HepG2 (cell line): ENCODE results near the gene ECSIT. TPM values are rescaled to one million over a fixed set of nuclear protein-coding genes. Genes with fewer than 3 reads are reported as not detected.
A peak's percentile ranks its signal among the peaks of the same experiment; 100 is the strongest.

ENCODE experiments used
- ATAC-seq: fragments of 200-7000 bp; cut with Tn5 transposase; 3 replicates; pipeline ENCODE4 v1.9.1; 2020; ENCODE audit warnings: mild to moderate bottlenecking, moderate library complexity
- BruUV-seq: library from RNA; stranded (reverse); fragments of 400-500 nt; replicated peaks from 2 replicates; lab custom pipeline; 2021; lab: Mats Ljungman, UMichigan
- CTCF ChIA-PET: fragments of 300-600 bp; formaldehyde crosslinking; extraction: SDS; loops from one replicate; lab custom pipeline; 2021; ENCODE audit warnings: low total read pairs, inconsistent platforms, low intra/inter-chr PET ratio; lab: Yijun Ruan, JAX
- POLR2A ChIA-PET: fragments of 350-600 bp; sonication (Branson Sonifier 250); formaldehyde crosslinking; loops from one replicate; lab custom pipeline; 2020; ENCODE audit warnings: antibody characterized with exemption, inconsistent platforms; lab: Yijun Ruan, JAX
- DNase-seq: peaks from one replicate; pipeline ENCODE4 v3.0.0-alpha.2; 2015; ENCODE audit warnings: low spot score
- FAIRE-seq: peaks from 3 replicates; lab custom pipeline; 2011; peaks lifted over from hg19 to GRCh38; lab: Jason Lieb, UNC
- H2AFZ ChIP-seq: one replicate; pipeline ENCODE4 v1.6.1; 2011; ENCODE audit warnings: low read length, inconsistent platforms
- H3K27ac ChIP-seq: fragments of 300-600 bp; 3 replicates; pipeline ENCODE4 v1.8.0; 2011; ENCODE audit warnings: mixed run types, mild to moderate bottlenecking, mixed read lengths, low read length, inconsistent platforms; ENCODE audit not compliant: insufficient read depth; ENCODE audit errors: extremely low read length
- H3K27me3 ChIP-seq, 2 experiments: fragments of 200-600 bp in 1 of 2; 2 replicates in 1 of 2; 3 replicates in 1 of 2; pipeline versions ENCODE4 v1.6.0 to v1.8.0; 2011; ENCODE audit warnings: low read length in 2 of 2, mild to moderate bottlenecking in 2 of 2, moderate library complexity in 2 of 2, inconsistent platforms in 1 of 2; ENCODE audit not compliant: insufficient read depth in 2 of 2, control insufficient read depth in 1 of 2
- H3K36me3 ChIP-seq, 2 experiments: fragments of 200-600 bp in 1 of 2; replicated peaks in 1 of 2; 2 replicates in 1 of 2; 3 replicates in 1 of 2; pipeline versions ENCODE4 v1.5.1 to v1.8.0; 2011; ENCODE audit warnings: low read length in 2 of 2, inconsistent platforms in 1 of 2; ENCODE audit not compliant: insufficient read depth in 2 of 2, control insufficient read depth in 1 of 2
- H3K4me1 ChIP-seq: 2 replicates; pipeline ENCODE4 v1.5.1; 2012; ENCODE audit warnings: low read length, inconsistent platforms; ENCODE audit not compliant: insufficient read depth
- H3K4me2 ChIP-seq: 2 replicates; pipeline ENCODE4 v1.6.0; 2011; ENCODE audit warnings: low read depth, low read length, inconsistent platforms
- H3K4me3 ChIP-seq, 3 experiments: fragments of 200-600 bp in 1 of 3; sonication (generic), shearing (Covaris generic) in 1 of 3; replicated peaks in 1 of 3; 2 replicates each; pipeline ENCODE4 v1.5.1; 2011 to 2016; ENCODE audit warnings: low read length in 3 of 3, inconsistent platforms in 2 of 3, low read depth in 2 of 3, mild to moderate bottlenecking in 2 of 3, control low read depth in 1 of 3, mixed read lengths in 1 of 3; ENCODE audit not compliant: insufficient read depth in 1 of 3
- H3K79me2 ChIP-seq: one replicate; pipeline ENCODE4 v1.6.1; 2011; ENCODE audit warnings: low read length, inconsistent platforms; ENCODE audit not compliant: insufficient read depth
- H3K9ac ChIP-seq: 2 replicates; pipeline ENCODE4 v1.6.0; 2011; ENCODE audit warnings: mild to moderate bottlenecking, low read depth, low read length, inconsistent platforms; ENCODE audit not compliant: insufficient read depth
- H3K9me3 ChIP-seq: 2 replicates; pipeline ENCODE4 v1.5.1; 2012; ENCODE audit warnings: mild to moderate bottlenecking, low read length
- H4K20me1 ChIP-seq: 2 replicates; pipeline ENCODE4 v1.6.0; 2011; ENCODE audit warnings: inconsistent platforms, mild to moderate bottlenecking, low read length, moderate library complexity; ENCODE audit not compliant: insufficient read depth
- MYC ChIP-seq: sonication (generic); formaldehyde crosslinking; IDR thresholded peaks from 2 replicates; pipeline ENCODE4 v1.9.0; 2021; ENCODE audit warnings: missing genetic modification reagents, borderline replicate concordance
- SALL1 ChIP-seq: sonication (generic); formaldehyde crosslinking; IDR thresholded peaks from 2 replicates; pipeline ENCODE4 v1.8.0; 2022; ENCODE audit warnings: mild to moderate bottlenecking, missing genetic modification reagents
- ZNF354B ChIP-seq: sonication (generic); formaldehyde crosslinking; IDR thresholded peaks from 2 replicates; pipeline ENCODE4 v1.8.0; 2022; ENCODE audit warnings: mild to moderate bottlenecking, missing genetic modification reagents
- ZNF616 ChIP-seq: sonication (generic); formaldehyde crosslinking; IDR thresholded peaks from 2 replicates; pipeline ENCODE4 v1.5.0; 2020; ENCODE audit warnings: low read depth, mild to moderate bottlenecking, missing genetic modification reagents
- WGBS: methylation state at CpG from one replicate; pipeline ENCODE4 v1.1.6; 2017; ENCODE audit warnings: low lambda C conversion rate; 5-methylcytosine and 5-hydroxymethylcytosine counted together
- in situ Hi-C: cut with HindIII; loops from 2 replicates; pipeline ENCODE4 v1.10.0; 2017; ENCODE audit warnings: low pct_unique_long_range_greater_than_20kb; ENCODE audit not compliant: extremely low pct_ligation_motif_present
- intact Hi-C: fragments of 100-400 bp; cut with micrococcal nuclease; formaldehyde crosslinking; loops from one replicate; pipeline ENCODE4 v1.10.0; 2022; ENCODE audit not compliant: unreplicated experiment
- polyA plus RNA-seq, 8 experiments: library from polyadenylated mRNA; depleted of rRNA in 3 of 8; stranded (reverse) in 7 of 8; unstranded in 1 of 8; fragments of >200 nt; fragmentation: Illumina TruSeq in 4 of 8; extraction: Trizol in 4 of 8; gene quantifications; 2 replicates each; pipeline versions ENCODE4 v1.2.1 to v1.2.3, GENCODE V29; 2011 to 2016; ENCODE audit warnings: low read depth in 4 of 8, missing spikeins in 1 of 8, mixed read lengths in 1 of 8; ENCODE audit not compliant: insufficient read depth in 1 of 8
- total RNA-seq, 5 experiments: library from RNA; depleted of rRNA; stranded (reverse); fragments of >200 nt; fragmentation: Illumina TruSeq; extraction: Trizol; gene quantifications; 2 replicates each; pipeline ENCODE4 v1.2.3, GENCODE V29; 2016; ENCODE audit warnings: low read depth in 1 of 5
- TF ChIP-seq, protein P1 (sequence below): sonication (generic); formaldehyde crosslinking; IDR thresholded peaks from 2 replicates; pipeline ENCODE4 v1.5.0; 2020; ENCODE audit warnings: mild to moderate bottlenecking, missing genetic modification reagents, borderline replicate concordance
- TF ChIP-seq, protein P2 (sequence below): sonication (generic); formaldehyde crosslinking; IDR thresholded peaks from 2 replicates; pipeline ENCODE4 v1.5.1; 2020; ENCODE audit warnings: mild to moderate bottlenecking, missing genetic modification reagents, moderate library complexity
- TF ChIP-seq, protein P3 (sequence below): sonication (generic); formaldehyde crosslinking; IDR thresholded peaks from 2 replicates; pipeline ENCODE4 v1.4.0; 2020; ENCODE audit warnings: missing genetic modification reagents, borderline replicate concordance

ECSIT gene
- total and polyA plus RNA-seq, 2 of the 13 experiments (the other 11 are each of a cell fraction or from before 2014, with no cell fraction given): 36.4 to 62.3 TPM

DNA sequence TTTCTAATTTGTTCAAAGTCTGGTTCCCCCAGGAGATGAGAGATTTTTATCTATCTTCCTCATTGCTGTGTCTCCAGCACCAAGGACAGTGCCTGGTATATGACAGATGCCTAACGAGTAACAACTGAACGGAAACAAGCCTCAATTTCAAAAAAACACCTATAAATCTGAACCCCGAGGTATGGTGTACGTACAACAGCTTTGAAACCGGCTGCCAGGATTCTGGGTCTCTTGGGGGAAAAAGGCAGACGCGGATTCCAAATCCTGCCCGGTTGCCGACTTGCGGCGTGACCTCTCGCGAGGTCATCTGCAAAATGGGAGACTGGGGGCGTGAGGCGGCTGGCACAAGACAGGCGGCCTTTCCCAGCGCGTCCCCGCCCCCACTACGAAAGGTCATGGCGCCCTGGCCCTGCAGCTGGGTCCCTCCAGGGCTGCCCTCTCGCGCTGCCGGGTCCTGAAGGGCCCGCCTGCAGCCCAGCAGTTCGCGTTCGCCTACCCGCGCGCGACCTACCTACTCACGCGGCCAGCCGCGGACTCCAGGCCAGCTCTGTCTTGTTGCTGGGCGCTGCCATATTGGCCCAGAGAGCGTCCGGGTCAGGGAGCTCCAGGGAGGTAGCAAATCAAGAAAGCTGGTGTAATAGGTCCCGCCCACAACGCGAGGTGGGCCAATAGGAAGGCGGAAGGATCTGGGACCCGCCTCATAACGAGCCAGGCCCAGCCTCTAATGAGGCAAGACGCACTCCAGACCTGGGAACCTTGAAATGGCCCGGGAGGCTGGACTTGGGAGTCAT, at the start of gene ECSIT (continued):
- TF ChIP-seq, protein P1, sequence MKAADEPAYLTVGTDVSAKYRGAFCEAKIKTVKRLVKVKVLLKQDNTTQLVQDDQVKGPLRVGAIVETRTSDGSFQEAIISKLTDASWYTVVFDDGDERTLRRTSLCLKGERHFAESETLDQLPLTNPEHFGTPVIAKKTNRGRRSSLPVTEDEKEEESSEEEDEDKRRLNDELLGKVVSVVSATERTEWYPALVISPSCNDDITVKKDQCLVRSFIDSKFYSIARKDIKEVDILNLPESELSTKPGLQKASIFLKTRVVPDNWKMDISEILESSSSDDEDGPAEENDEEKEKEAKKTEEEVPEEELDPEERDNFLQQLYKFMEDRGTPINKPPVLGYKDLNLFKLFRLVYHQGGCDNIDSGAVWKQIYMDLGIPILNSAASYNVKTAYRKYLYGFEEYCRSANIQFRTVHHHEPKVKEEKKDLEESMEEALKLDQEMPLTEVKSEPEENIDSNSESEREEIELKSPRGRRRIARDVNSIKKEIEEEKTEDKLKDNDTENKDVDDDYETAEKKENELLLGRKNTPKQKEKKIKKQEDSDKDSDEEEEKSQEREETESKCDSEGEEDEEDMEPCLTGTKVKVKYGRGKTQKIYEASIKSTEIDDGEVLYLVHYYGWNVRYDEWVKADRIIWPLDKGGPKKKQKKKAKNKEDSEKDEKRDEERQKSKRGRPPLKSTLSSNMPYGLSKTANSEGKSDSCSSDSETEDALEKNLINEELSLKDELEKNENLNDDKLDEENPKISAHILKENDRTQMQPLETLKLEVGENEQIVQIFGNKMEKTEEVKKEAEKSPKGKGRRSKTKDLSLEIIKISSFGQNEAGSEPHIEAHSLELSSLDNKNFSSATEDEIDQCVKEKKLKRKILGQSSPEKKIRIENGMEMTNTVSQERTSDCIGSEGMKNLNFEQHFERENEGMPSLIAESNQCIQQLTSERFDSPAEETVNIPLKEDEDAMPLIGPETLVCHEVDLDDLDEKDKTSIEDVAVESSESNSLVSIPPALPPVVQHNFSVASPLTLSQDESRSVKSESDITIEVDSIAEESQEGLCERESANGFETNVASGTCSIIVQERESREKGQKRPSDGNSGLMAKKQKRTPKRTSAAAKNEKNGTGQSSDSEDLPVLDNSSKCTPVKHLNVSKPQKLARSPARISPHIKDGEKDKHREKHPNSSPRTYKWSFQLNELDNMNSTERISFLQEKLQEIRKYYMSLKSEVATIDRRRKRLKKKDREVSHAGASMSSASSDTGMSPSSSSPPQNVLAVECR (CRISPR knock-in tag): peak; percentile 95

DNA sequence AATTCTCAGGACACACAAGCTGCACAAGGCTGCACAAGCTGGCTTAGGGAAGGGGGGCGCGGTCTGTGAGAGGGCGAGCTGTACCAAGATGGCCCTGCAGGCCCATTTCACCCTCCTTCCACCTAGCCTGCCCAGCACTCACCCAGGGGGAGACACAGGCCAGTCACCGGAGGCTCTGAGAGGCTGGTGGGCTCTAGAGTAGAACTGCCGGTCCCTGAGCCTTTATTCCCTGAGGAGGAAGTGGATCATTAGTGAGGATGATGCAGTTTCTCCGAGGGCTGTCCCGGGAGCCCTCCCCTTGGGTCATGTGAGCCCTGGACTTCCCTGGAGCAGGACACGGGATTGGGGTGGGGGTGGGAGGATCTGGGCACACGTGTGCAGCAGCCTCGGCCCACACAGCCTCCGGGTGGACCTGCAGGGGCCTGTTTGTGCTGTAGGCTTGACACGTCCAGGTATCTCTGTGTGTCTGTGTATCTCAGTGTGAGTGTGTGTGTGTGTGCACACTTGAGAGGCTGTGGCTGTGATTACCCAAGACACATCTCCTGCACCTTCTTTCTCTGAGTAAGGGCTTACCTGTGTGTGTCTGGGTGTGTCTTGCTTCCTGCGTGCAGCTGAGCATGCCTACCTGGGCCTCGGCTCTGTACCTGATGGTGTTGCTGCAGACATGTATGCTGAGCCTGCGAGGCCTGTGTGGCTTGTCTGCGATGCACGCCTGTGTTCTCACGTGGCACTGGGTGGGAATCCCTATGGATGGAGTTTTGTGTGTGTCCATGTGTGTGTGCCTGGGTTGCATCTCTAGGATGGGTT, 48.7 kb upstream of the ECSIT start, which contains the start of gene ACP5:
TSS of gene ACP5 (minus strand) at position 195 of the 807 bp plus-strand sequence. CDS start 328 bp downstream, outside the sequence.
- no peak for DNase-seq
- intact Hi-C loops (no loop called here), in situ Hi-C loops (no loop called here)
- H3K79me2 ChIP-seq: no peaks in the 10 kb centered on the region
- peak within 1 kb of the TSS; percentile 67 for H3K4me2 ChIP-seq
- BruUV-seq: no TSS peak
- no peak within 1 kb of the TSS for H3K27ac ChIP-seq
- no peaks in the 10 kb centered on the region for H3K9me3 ChIP-seq
- 60% methylated on average over 3 of the region's 18 CpGs for whole genome bisulfite sequencing
- no peaks in the 10 kb centered on the region for H3K36me3 ChIP-seq
- H2AFZ ChIP-seq: no peak within 1 kb of the TSS
- H3K9ac ChIP-seq: peak within 1 kb of the TSS; percentile 36
- peak within 1 kb of the TSS in 1 of 3 experiments; percentile 47; a peak in 1 of 6 replicates for H3K4me3 ChIP-seq
- CTCF ChIA-PET: no interaction called here
- no peak for FAIRE-seq
- peaks cover 17% of the 10 kb centered on the region for H3K4me1 ChIP-seq
- H4K20me1 ChIP-seq: no peaks in the 10 kb centered on the region
- ATAC-seq: peak; percentile 45
- POLR2A ChIA-PET: interaction anchor here (0.9 to 2.2 kb wide), 2 partner anchors 18 to 20 kb away, joined by 3 to 7 read pairs; partner anchors contain the start of gene ELOF1
- no peaks in the 10 kb centered on the region for H3K27me3 ChIP-seq
- TF ChIP-seq ZNF616 (CRISPR knock-in tag) (no peak), ZNF354B (CRISPR knock-in tag) (no peak), SALL1 (no peak), MYC (CRISPR knock-in tag) (0 out of 2 replicates have a peak, but pooled peaks have one; percentile 24)
- TF ChIP-seq, protein P2, sequence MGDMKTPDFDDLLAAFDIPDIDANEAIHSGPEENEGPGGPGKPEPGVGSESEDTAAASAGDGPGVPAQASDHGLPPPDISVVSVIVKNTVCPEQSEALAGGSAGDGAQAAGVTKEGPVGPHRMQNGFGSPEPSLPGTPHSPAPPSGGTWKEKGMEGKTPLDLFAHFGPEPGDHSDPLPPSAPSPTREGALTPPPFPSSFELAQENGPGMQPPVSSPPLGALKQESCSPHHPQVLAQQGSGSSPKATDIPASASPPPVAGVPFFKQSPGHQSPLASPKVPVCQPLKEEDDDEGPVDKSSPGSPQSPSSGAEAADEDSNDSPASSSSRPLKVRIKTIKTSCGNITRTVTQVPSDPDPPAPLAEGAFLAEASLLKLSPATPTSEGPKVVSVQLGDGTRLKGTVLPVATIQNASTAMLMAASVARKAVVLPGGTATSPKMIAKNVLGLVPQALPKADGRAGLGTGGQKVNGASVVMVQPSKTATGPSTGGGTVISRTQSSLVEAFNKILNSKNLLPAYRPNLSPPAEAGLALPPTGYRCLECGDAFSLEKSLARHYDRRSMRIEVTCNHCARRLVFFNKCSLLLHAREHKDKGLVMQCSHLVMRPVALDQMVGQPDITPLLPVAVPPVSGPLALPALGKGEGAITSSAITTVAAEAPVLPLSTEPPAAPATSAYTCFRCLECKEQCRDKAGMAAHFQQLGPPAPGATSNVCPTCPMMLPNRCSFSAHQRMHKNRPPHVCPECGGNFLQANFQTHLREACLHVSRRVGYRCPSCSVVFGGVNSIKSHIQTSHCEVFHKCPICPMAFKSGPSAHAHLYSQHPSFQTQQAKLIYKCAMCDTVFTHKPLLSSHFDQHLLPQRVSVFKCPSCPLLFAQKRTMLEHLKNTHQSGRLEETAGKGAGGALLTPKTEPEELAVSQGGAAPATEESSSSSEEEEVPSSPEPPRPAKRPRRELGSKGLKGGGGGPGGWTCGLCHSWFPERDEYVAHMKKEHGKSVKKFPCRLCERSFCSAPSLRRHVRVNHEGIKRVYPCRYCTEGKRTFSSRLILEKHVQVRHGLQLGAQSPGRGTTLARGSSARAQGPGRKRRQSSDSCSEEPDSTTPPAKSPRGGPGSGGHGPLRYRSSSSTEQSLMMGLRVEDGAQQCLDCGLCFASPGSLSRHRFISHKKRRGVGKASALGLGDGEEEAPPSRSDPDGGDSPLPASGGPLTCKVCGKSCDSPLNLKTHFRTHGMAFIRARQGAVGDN (CRISPR knock-in tag): peak; percentile 59
- TF ChIP-seq, protein P3, sequence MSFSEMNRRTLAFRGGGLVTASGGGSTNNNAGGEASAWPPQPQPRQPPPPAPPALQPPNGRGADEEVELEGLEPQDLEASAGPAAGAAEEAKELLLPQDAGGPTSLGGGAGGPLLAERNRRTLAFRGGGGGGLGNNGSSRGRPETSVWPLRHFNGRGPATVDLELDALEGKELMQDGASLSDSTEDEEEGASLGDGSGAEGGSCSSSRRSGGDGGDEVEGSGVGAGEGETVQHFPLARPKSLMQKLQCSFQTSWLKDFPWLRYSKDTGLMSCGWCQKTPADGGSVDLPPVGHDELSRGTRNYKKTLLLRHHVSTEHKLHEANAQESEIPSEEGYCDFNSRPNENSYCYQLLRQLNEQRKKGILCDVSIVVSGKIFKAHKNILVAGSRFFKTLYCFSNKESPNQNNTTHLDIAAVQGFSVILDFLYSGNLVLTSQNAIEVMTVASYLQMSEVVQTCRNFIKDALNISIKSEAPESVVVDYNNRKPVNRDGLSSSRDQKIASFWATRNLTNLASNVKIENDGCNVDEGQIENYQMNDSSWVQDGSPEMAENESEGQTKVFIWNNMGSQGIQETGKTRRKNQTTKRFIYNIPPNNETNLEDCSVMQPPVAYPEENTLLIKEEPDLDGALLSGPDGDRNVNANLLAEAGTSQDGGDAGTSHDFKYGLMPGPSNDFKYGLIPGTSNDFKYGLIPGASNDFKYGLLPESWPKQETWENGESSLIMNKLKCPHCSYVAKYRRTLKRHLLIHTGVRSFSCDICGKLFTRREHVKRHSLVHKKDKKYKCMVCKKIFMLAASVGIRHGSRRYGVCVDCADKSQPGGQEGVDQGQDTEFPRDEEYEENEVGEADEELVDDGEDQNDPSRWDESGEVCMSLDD (CRISPR knock-in tag): no peak
